Neural cell (in vitro differentiated cells): ENCODE results near the gene TBC1D3B. TPM values are rescaled to one million over a fixed set of nuclear protein-coding genes. Genes with fewer than 3 reads are reported as not detected.

Source experiments
- H2AFZ ChIP-seq: fragments of 200-600, 300-800 bp; sonication (generic), shearing (Covaris generic); 2 replicates; pipeline ENCODE4 v1.6.0; 2014; ENCODE audit warnings: low read depth, mild to moderate bottlenecking, antibody characterized with exemption, low read length, moderate library complexity
- H3F3A ChIP-seq: fragments of 200-600 bp; shearing (Covaris generic); 2 replicates; pipeline ENCODE4 v1.6.1; 2016; ENCODE audit warnings: mild to moderate bottlenecking, moderate library complexity, mixed read lengths, antibody characterized with exemption, low read length; ENCODE audit not compliant: insufficient read depth, poor library complexity, severe bottlenecking
- H3K27ac ChIP-seq: fragments of 200-600, 300-800 bp; sonication (generic), shearing (Covaris generic); 2 replicates; pipeline ENCODE4 v1.5.1; 2014; ENCODE audit warnings: mild to moderate bottlenecking, low read length, moderate library complexity
- H3K27me3 ChIP-seq: fragments of 300-800, 200-600 bp; sonication (generic), shearing (Covaris generic); 2 replicates; pipeline ENCODE4 v1.6.0; 2014; ENCODE audit warnings: mild to moderate bottlenecking, low read depth, low read length, moderate library complexity; ENCODE audit not compliant: insufficient read depth
- H3K36me3 ChIP-seq: fragments of 300-800, 200-600 bp; sonication (generic), shearing (Covaris generic); 2 replicates; pipeline ENCODE4 v1.5.1; 2014; ENCODE audit warnings: mild to moderate bottlenecking, antibody characterized with exemption, low read length, moderate library complexity; ENCODE audit not compliant: insufficient read depth
- H3K4me2 ChIP-seq: fragments of 300-800, 200-600 bp; sonication (generic), shearing (Covaris generic); 2 replicates; pipeline ENCODE4 v1.6.0; 2014; ENCODE audit warnings: mild to moderate bottlenecking, low read length
- H3K4me3 ChIP-seq: fragments of 300-800, 200-600 bp; sonication (generic), shearing (Covaris generic); 2 replicates; pipeline ENCODE4 v1.5.1; 2014; ENCODE audit warnings: mild to moderate bottlenecking, low read length, moderate library complexity
- H3K79me2 ChIP-seq: fragments of 200-600 bp; shearing (Covaris generic); replicated peaks from 2 replicates; pipeline ENCODE4 v1.6.0; 2014; ENCODE audit warnings: mild to moderate bottlenecking, low read length, moderate library complexity; ENCODE audit not compliant: insufficient read depth
- H3K9ac ChIP-seq: fragments of 300-800, 200-600 bp; sonication (generic), shearing (Covaris generic); 2 replicates; pipeline ENCODE4 v1.6.1; 2016; ENCODE audit warnings: mild to moderate bottlenecking, low read length, mixed read lengths
- H3K9me2 ChIP-seq: fragments of 200-600 bp; shearing (Covaris generic); 2 replicates; pipeline ENCODE4 v1.6.1; 2016; ENCODE audit warnings: mild to moderate bottlenecking, low read length, mixed read lengths; ENCODE audit not compliant: insufficient read depth
- H3K9me3 ChIP-seq: fragments of 200-600, 300-800 bp; sonication (generic), shearing (Covaris generic); 2 replicates; pipeline ENCODE4 v1.6.1; 2016; ENCODE audit warnings: mild to moderate bottlenecking, mixed run types, low read length, moderate library complexity, mixed read lengths
- H4K20me1 ChIP-seq: fragments of 200-600 bp; shearing (Covaris generic); 2 replicates; pipeline ENCODE4 v1.6.1; 2016; ENCODE audit warnings: mild to moderate bottlenecking, mixed run types; ENCODE audit not compliant: insufficient read depth
- EP300 ChIP-seq: fragments of 450-650 bp; conservative IDR thresholded peaks from 2 replicates; pipeline ENCODE4 v1.6.1; 2014; ENCODE audit warnings: antibody characterized with exemption, mild to moderate bottlenecking, moderate library complexity; ENCODE audit not compliant: poor library complexity, severe bottlenecking
- EZH2 ChIP-seq: fragments of 200-600, 300-800 bp; shearing (Covaris generic), sonication (generic); IDR thresholded peaks from 2 replicates; pipeline ENCODE4 v1.6.1; 2014; ENCODE audit warnings: antibody characterized with exemption, low read length, borderline replicate concordance, mild to moderate bottlenecking; ENCODE audit not compliant: insufficient read depth, poor library complexity, severe bottlenecking
- MXI1 ChIP-seq: fragments of 450-650 bp; conservative IDR thresholded peaks from 2 replicates; pipeline ENCODE4 v1.6.1; 2014; ENCODE audit warnings: antibody characterized with exemption, mild to moderate bottlenecking; ENCODE audit not compliant: poor library complexity, severe bottlenecking
- POLR2AphosphoS5 ChIP-seq: IDR thresholded peaks from 2 replicates; pipeline ENCODE4 v1.6.1; 2012
- RAD21 ChIP-seq: fragments of 450-650 bp; conservative IDR thresholded peaks from 2 replicates; pipeline ENCODE4 v1.6.1; 2014; ENCODE audit warnings: antibody characterized with exemption, mild to moderate bottlenecking, moderate library complexity
- REST ChIP-seq: IDR thresholded peaks from 2 replicates; pipeline ENCODE4 v1.6.1; 2012; ENCODE audit warnings: borderline replicate concordance
- SMC3 ChIP-seq: fragments of 450-650 bp; conservative IDR thresholded peaks from 2 replicates; pipeline ENCODE4 v1.6.1; 2014; ENCODE audit warnings: antibody characterized with exemption, mild to moderate bottlenecking, moderate library complexity; ENCODE audit not compliant: poor library complexity
- TAF1 ChIP-seq: IDR thresholded peaks from 2 replicates; pipeline ENCODE4 v1.6.1; 2012; ENCODE audit warnings: low read depth
- polyA plus RNA-seq: library from polyadenylated mRNA; depleted of rRNA; stranded (reverse); fragments of >200 nt; gene quantifications from 2 replicates; pipeline ENCODE4 v1.2.3, GENCODE V29; 2014
- TF ChIP-seq, protein P1 (sequence below): fragments of 450-650 bp; IDR thresholded peaks from 2 replicates; pipeline ENCODE4 v1.5.1; 2014; ENCODE audit warnings: antibody characterized with exemption, mild to moderate bottlenecking, moderate library complexity; ENCODE audit not compliant: poor library complexity, severe bottlenecking

TBC1D3B gene
- polyA plus RNA-seq, 1 donor from 2014 or later = 9.8 TPM

DNA sequence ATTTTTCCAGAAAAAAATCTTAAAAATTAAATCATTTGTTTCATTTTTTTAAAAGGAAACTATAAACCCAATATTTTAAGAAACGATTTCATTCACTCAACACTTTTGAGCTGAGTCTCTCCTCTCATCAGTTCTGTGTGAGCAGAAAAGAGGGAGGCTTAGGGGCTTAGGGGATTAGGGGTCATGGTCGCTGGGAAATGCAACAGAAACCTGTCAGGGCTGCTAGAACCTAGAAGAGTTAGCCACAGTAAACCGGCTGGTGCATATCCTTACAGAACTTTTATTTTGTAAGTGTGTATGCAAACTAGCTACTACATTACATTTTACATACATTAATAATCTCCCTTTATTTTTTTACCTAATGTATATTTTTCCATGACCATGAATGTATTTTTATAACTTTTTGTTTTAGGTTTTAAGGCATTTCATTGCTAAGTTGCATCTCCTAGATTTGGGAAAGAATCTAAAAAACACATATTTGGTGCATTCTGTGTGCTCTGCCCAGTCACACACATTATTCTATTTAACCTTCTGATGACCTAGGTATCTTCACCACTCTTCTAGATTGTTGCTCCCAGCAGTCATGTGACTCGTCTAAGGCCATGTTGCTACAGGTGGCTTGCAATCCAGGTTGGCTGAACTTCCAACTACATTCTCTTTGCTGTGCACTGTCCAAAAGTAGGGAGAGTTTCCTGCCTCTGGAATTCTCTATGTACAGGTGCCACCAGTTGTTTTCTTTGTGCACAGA is 24.4 kb downstream of the TBC1D3B start:
- no peaks in the 10 kb centered on the region for H4K20me1 ChIP-seq
- H2AFZ ChIP-seq = no peak overlapping the region
- H3K27me3 ChIP-seq = no peaks in the 10 kb centered on the region
- no peak overlapping the region for H3K9ac ChIP-seq
- no peak overlapping the region for H3K4me3 ChIP-seq
- H3K36me3 ChIP-seq = no peaks in the 10 kb centered on the region
- no peaks in the 10 kb centered on the region for H3K9me3 ChIP-seq
- no peaks in the 10 kb centered on the region for H3K79me2 ChIP-seq
- no peak overlapping the region for H3K27ac ChIP-seq
- no peaks in the 10 kb centered on the region for H3K9me2 ChIP-seq
- TF ChIP-seq SMC3 (no peak), RAD21 (no peak), POLR2AphosphoS5 (no peak), EP300 (no peak), TAF1 (no peak), MXI1 (no peak)
- TF ChIP-seq, protein P1, sequence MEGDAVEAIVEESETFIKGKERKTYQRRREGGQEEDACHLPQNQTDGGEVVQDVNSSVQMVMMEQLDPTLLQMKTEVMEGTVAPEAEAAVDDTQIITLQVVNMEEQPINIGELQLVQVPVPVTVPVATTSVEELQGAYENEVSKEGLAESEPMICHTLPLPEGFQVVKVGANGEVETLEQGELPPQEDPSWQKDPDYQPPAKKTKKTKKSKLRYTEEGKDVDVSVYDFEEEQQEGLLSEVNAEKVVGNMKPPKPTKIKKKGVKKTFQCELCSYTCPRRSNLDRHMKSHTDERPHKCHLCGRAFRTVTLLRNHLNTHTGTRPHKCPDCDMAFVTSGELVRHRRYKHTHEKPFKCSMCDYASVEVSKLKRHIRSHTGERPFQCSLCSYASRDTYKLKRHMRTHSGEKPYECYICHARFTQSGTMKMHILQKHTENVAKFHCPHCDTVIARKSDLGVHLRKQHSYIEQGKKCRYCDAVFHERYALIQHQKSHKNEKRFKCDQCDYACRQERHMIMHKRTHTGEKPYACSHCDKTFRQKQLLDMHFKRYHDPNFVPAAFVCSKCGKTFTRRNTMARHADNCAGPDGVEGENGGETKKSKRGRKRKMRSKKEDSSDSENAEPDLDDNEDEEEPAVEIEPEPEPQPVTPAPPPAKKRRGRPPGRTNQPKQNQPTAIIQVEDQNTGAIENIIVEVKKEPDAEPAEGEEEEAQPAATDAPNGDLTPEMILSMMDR = no peak
- no peaks in the 10 kb centered on the region for H3F3A ChIP-seq
- no peak overlapping the region for H3K4me2 ChIP-seq

GRCh38 chr17:36149296-36149820 is 27.1 kb downstream of the TBC1D3B start:
- Histone ChIP-seq H4K20me1 (no peaks in the 10 kb centered on the region), H3K27me3 (no peaks in the 10 kb centered on the region), H3K9me3 (no peaks in the 10 kb centered on the region), H3K4me2 (no peak overlapping the region), H3K4me3 (no peak overlapping the region), H3K36me3 (no peaks in the 10 kb centered on the region), H3K79me2 (no peaks in the 10 kb centered on the region), H3F3A (no peaks in the 10 kb centered on the region), H3K27ac (no peak overlapping the region), H3K9ac (no peak overlapping the region), H2AFZ (no peak overlapping the region), H3K9me2 (no peaks in the 10 kb centered on the region)
- TF ChIP-seq MXI1 (no peak), RAD21 (no peak), REST (no peak), EZH2 (no peak), EP300 (no peak)
- TF ChIP-seq, protein P1 = no peak
